Stimulated activated CD4-positive, alpha-beta T cell treated with anti-CD3 and anti-CD28 coated beads, Interleukin-2, amount 100 ng/mL, for 4 hours (primary cell): ENCODE data around the gene ZNF407.

Experiments used
- DNase-seq: peaks from one replicate; pipeline ENCODE4 v3.0.0-alpha.2; 2020; ENCODE audit warnings: low read depth

Gene ZNF407

GRCh38 chr18:74892066-74892627, 294.5 kb downstream of the ZNF407 start:
- no peak for DNase-seq

DNA sequence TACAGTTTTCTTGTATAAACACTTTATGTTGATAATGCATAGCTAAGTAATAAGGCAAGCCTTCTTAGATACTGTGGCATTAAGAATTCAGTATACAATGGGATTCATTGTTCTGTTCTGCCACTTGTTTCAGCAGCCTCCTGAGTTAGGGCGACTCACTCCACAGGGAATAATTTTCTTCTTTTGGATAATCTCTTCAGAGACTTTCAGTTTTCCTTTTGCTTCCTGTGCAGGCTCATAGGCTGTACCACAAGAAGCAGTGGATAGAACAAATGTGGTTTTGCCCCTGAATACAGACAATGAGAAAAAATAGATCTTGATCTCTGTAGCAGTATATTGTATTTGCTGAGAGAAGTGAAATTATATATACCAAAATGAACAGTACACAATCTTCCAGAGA, 298.0 kb downstream of the ZNF407 start:
- DNase-seq = no peak

DNA sequence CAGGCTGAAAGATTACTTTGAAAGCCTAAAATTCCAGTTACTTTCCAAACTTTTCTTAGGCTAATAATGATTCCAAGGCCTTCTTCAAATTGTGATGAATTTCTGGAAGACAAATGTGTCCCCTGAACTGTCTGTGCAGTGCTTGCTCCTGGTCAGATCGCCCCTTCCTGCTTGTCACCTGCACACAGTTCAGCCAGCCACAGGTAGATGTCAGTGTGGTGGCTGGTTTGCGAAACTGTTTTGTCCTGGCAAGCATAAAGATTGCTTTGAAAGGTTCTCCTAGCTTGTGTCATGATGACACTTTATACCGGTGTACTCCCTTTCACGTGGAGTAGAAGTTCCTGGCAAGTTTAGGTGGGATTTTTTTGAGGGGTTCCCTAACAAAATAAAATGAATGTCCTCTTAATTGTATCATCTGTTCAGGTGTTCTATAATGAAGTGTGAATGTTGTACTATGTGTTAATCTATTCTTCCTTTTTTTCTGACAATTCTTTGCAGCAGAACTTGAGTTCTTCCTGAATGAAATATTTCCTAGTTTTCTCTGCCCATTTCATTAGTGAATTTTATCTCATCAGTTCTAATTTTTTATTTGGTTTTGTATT, 298.8 kb downstream of the ZNF407 start:
- DNase-seq = peak; percentile 12

DNA sequence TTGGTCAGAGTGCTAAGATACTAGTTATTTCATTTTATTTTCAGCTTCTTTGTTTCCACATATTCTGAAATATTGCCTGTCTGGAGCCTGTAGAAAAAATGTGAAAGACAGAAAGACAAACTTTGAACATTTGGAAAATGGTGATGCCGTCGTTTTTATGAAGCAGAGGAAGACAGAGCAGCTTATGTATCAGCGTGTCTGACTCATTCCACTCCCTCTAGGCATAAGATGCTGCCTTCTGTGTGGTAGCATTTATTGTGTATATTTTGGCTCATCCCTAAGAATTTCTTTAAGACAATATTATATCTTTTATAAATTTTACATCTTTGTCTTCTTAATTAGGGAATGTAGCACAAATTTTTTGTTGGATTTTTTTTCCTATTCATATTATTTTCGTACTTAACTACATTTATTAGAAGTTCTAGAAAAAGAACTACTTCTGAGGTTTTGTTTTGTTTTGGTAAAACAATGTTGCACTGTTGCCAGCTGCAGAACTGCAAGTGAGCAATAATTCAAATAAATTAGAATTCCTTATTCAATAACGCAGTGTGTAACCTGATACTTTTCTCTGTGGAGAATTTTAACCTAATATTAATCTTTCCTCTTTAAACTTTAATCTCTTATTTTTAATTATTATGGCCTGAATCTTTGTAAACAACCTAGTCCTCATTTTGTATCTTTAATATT, 300.4 kb downstream of the ZNF407 start:
- DNase-seq = no peak

DNA sequence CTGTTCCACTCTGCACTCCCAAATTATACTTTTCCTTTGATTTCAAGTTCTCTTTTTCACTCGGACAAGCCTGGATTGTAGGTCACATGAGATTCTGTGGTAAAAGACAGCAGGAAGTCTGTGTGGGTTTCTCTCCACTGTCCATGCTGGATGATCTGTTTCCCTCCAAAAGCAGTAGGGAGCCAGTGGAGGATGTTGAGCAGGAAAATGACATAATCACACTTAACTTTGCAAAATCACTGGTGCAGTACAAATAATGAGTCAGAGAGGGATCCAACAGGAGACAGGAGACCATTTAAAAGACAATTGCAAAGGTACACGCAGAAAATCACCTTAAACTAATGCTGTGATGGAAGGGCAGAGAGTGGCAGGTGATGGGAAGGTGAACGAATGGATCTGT, 301.3 kb downstream of the ZNF407 start:
- no peak for DNase-seq

GRCh38 chr18:74899554-74899953, 301.9 kb downstream of the ZNF407 start:
- no peak for DNase-seq

DNA sequence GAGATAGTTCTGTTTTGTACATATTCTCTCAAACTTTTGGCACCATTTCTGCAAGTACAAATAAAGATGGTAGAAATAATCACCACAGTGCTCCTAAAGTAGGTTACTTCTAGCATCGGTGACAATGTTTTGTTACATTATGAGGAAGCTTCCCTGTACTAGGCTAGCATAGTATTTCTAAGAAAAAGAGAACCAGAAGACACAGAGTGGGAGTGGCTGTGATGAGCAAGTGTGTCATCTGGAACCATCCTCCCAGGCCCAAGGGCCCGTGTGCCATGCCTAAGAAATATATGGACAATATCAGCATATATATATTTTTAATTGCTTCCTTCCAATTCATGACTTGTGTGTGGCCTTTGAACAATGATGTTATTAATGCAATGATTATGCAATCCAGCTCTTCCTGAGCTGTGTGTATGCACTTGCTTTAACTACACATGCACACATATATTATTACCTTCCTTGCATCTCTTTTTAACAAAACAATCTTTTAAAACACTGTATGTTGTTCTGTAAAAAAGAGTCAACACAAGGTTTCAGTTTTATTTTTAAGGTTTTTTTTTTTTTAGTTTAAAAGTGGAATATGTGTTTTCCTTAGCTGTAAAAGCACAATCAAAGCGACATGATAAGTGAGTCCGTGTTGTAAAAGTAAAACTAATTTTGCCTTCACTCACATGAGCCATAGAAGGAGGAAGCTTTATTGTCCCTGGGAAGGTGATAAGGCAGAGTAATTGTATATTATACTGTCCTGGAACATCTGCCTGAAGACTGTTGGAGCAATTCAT, 303.9 kb downstream of the ZNF407 start:
- no peak for DNase-seq

- no peak for DNase-seq
These were observed 304.4 kb downstream of the ZNF407 start for GRCh38 chr18:74902147-74902455.

DNA sequence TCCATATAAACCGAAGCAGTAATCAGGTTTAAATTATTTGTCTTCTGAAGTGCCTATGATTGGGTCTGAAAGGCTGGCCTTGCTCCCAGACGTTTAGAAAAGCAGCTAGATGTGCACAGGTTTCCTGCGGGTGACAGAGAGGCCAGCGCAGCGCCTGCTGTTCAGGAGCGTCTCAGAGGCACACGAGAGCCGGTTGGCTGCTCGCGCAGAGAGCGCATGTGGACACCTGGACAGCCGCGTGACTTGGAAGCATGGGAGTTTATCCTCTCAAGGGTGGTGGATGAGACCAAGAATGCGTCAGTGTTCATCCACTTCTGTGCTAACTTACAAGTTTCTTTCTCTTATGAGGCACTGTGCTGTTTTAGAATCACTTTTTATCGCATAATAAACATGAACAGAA, 307.6 kb downstream of the ZNF407 start:
- no peak for DNase-seq

- no peak for DNase-seq
These were observed 308.5 kb downstream of the ZNF407 start for GRCh38 chr18:74906184-74906583.

- DNase-seq = no peak
These were observed 316.5 kb downstream of the ZNF407 start for GRCh38 chr18:74914052-74914591.

DNA sequence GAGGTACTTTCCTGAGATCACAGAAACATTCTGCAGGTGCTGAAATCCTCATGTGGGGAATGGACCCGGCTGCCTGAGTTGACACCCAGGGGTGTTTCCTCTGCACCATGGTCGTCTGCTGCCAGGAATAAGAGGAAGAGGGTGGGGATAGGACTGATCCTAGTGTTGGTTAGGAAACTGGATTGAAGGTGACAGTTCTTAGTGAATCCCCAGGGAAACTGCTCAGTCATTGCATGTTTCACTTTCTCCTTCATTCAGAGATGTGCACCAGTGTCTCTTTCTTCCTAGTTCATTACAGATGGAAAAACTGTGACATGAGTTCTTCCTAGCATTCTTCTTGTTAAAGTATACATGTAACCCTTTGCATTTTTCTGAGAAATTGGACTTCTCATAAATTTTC, 317.0 kb downstream of the ZNF407 start:
- DNase-seq = no peak

DNA sequence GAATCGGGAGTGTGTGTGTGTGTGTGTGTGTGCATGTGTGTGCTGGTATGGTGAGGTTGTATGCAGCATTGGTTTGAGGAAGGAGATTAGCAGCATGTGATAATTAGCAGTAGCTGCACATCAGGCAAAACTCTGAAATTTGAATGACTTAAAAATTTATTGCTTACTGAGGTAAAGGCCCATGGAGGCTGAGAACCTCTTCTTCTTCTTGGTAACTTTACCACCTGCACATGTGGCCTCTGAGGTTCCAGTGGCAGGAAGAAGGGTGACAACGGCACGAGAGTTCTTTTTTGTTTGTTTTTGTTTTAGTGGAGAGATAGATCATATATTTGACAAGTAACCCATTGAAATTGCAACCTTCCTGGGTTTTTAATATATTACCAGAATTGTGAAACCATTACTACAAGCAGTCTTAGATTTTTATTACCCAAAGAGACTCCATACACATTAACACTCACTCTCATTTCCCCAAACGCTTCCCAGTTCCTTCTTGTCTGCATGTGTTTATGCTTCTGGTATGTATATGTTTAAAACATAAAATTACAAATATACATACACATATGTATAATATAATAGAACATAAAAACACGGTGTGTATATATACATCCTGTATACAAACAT, 319.2 kb downstream of the ZNF407 start:
- DNase-seq = no peak

DNA sequence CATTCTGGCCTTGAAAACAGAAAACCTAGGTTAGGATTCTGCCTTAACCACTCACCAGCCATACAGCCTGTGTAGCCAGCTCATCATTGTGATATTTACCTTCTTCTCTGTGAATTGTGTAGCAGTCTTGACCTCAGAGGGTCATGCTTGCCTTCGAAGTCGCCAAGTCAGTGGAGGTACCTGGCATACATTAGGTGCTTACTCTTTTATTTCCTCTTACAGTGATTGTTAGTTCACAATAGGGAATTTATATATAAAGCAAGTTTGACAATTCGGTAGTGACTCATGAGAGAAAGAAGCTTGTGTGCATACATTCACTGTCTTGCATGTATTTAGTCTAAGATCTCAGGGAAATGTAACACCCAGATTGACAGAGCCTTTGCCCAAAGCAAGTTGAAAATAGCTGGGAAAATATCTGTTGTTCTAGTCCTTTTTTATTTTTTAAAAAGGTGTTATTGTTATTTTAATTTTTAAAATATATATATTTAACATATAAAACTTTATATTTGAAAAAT, 320.7 kb downstream of the ZNF407 start:
- DNase-seq = no peak

- no peak for DNase-seq
These were observed 323.6 kb downstream of the ZNF407 start for GRCh38 chr18:74921057-74921820.

DNA sequence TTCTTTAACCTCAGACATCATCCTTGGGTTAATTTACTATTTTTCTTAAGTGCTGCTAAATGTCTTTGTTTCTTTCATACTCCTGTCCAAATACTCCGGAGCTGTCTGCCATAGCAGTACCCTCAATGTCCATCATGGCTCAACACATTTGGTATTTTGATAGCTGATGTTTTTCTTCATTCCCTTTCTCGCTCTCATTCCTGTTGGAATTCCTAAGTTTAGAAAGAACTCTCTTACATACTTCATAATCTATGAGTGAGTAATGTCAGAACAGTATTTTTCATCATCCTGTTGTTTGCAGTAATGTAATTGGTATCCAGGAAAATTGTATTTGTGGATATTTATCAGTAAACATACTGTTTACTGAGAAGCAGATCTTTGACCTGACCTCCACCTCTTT, 328.4 kb downstream of the ZNF407 start:
- DNase-seq = no peak

- DNase-seq = no peak
These were observed 330.7 kb downstream of the ZNF407 start for GRCh38 chr18:74928194-74928968.

GRCh38 chr18:74929110-74929509, 331.4 kb downstream of the ZNF407 start:
- DNase-seq = no peak

GRCh38 chr18:74930616-74931015, 332.9 kb downstream of the ZNF407 start:
- DNase-seq = no peak

DNA sequence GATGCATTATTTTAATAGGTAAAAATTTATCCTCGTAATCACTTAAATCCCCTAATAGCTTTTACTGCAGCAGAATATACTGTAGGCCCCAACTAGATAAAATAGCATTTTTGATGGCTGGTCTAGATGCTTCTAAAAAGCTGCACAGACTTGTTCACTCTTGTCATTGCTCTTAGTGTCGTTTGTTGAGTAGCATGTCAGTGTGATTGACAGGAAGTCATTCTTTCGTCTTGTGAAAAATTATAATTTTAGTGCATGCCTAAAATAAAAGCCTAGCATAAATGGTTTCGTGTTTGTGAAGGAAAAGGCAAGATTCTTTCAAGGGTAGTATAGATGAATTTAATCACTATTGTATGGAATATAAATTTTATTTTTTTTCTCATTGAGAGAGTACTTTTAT, 336.3 kb downstream of the ZNF407 start:
- no peak for DNase-seq

DNA sequence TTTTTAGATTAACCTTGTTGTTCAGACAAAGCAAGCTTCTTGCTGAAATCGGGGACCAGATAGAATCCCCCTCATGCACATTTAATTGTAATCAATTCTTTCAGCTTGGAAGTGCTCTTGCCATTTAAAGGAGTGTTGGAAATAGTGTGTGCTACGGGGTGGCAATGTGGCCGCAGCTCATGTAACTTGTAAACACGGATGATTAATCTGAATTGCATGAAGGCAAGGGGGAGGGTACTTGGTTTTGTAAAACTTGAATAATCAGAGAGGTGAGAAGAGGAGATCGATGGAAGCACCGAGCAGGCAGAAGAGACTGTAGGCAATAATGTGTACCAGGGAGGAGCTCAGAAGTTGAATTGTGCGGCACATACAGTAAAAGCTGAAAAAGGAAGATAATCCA, 337.8 kb downstream of the ZNF407 start:
- no peak for DNase-seq
